GM23338 (cell line): ENCODE measurements around the gene QRFP. TPM values are rescaled to one million over a fixed set of nuclear protein-coding genes. Genes with fewer than 3 reads are reported as not detected.
"Not testable (repeated sequence)": the region's sequence is repeated elsewhere in the genome, so short reads cannot be mapped to it uniquely, and the experiment has no call there.

Experiments used
- ATAC-seq: fragments of 200-7000 bp; cut with Tn5 transposase; 3 replicates; pipeline ENCODE4 v1.9.1; 2020
- DNase-seq: peaks from one replicate; pipeline ENCODE4 v3.0.0-alpha.2; 2015; ENCODE audit warnings: low spot score
- H2AFZ ChIP-seq: fragments of 200-600 bp; sonication (generic); 2 replicates; pipeline ENCODE4 v1.8.0; 2016; ENCODE audit warnings: antibody characterized with exemption, mild to moderate bottlenecking, moderate library complexity
- H3F3A ChIP-seq: fragments of 200-600 bp; sonication (generic); replicated peaks from 2 replicates; pipeline ENCODE4 v1.8.0; 2017; ENCODE audit warnings: antibody characterized with exemption, mixed run types, low read depth
- H3K27ac ChIP-seq: fragments of 200-600 bp; sonication (generic); 2 replicates; pipeline ENCODE4 v1.6.1; 2016; ENCODE audit warnings: low read depth
- H3K27me3 ChIP-seq: fragments of 200-600 bp; sonication (generic); 2 replicates; pipeline ENCODE4 v1.8.0; 2016; ENCODE audit warnings: mild to moderate bottlenecking, mixed run types, moderate library complexity; ENCODE audit not compliant: insufficient read depth
- H3K36me3 ChIP-seq: fragments of 200-600 bp; sonication (generic); 2 replicates; pipeline ENCODE4 v1.8.0; 2016; ENCODE audit warnings: mild to moderate bottlenecking; ENCODE audit not compliant: insufficient read depth
- H3K4me1 ChIP-seq: fragments of 200-600 bp; sonication (generic); 2 replicates; pipeline ENCODE4 v1.8.0; 2016; ENCODE audit warnings: mild to moderate bottlenecking, moderate library complexity; ENCODE audit not compliant: insufficient read depth
- H3K4me2 ChIP-seq: fragments of 200-600 bp; sonication (generic); 2 replicates; pipeline ENCODE4 v1.7.1; 2017; ENCODE audit warnings: mixed run types
- H3K4me3 ChIP-seq: fragments of 200-600 bp; sonication (generic); 2 replicates; pipeline ENCODE4 v1.6.1; 2016; ENCODE audit warnings: mixed run types
- H3K79me2 ChIP-seq: fragments of 200-600 bp; sonication (generic); replicated peaks from 2 replicates; pipeline ENCODE4 v1.8.0; 2017; ENCODE audit warnings: mild to moderate bottlenecking; ENCODE audit not compliant: insufficient read depth
- H3K9me2 ChIP-seq: fragments of 200-600 bp; sonication (generic); 2 replicates; pipeline ENCODE4 v1.8.0; 2017; ENCODE audit not compliant: insufficient read depth
- H4K20me1 ChIP-seq: fragments of 200-600 bp; sonication (generic); replicated peaks from 2 replicates; pipeline ENCODE4 v1.8.0; 2017; ENCODE audit warnings: mild to moderate bottlenecking; ENCODE audit not compliant: insufficient read depth
- H3K27ac Mint-ChIP-seq: 2 replicates; pipeline ENCODE4 v1.8.0; 2020; ENCODE audit warnings: inconsistent platforms, mild to moderate bottlenecking, moderate library complexity, mixed read lengths
- H3K27me3 Mint-ChIP-seq: 3 replicates; pipeline ENCODE4 v1.8.0; 2022; ENCODE audit warnings: low read depth, mild to moderate bottlenecking, moderate library complexity, mixed read lengths, inconsistent platforms; ENCODE audit not compliant: insufficient read depth, poor library complexity
- H3K36me3 Mint-ChIP-seq: 3 replicates; pipeline ENCODE4 v1.8.0; 2021; ENCODE audit warnings: low read depth, mild to moderate bottlenecking, inconsistent platforms, moderate library complexity, mixed read lengths
- H3K4me1 Mint-ChIP-seq: 3 replicates; pipeline ENCODE4 v1.8.0; 2020; ENCODE audit warnings: mild to moderate bottlenecking, inconsistent platforms, mixed read lengths
- H3K4me3 Mint-ChIP-seq: 3 replicates; pipeline ENCODE4 v1.8.0; 2021; ENCODE audit warnings: moderate library complexity, mild to moderate bottlenecking, inconsistent platforms, mixed read lengths
- H3K9me3 Mint-ChIP-seq: 3 replicates; pipeline ENCODE4 v1.8.0; 2020; ENCODE audit warnings: moderate library complexity, mild to moderate bottlenecking, inconsistent platforms, mixed read lengths
- REST ChIP-seq: IDR thresholded peaks from one replicate; pipeline ENCODE4 v1.6.1; 2018; ENCODE audit warnings: antibody characterized with exemption; ENCODE audit not compliant: unreplicated experiment
- STAT1 ChIP-seq: IDR thresholded peaks from one replicate; pipeline ENCODE4 v1.6.1; 2016; ENCODE audit warnings: antibody characterized with exemption; ENCODE audit not compliant: unreplicated experiment
- ZNF331 ChIP-seq: fragments of 250-450 bp; sonication (Bioruptor Pico); IDR thresholded peaks from 2 replicates; pipeline ENCODE4 v1.5.0; 2020; ENCODE audit warnings: low read depth, mild to moderate bottlenecking, moderate library complexity
- polyA plus RNA-seq: library from polyadenylated mRNA; unstranded; fragments of >200 nt; fragmentation: Nextera tagmentation; extraction: Ambion mirVana; gene quantifications from 2 replicates; pipeline ENCODE4 v1.2.1, GENCODE V29; 2016
- total RNA-seq: library from RNA; depleted of rRNA; stranded (reverse); fragments of >200 nt; shearing (Covaris generic); gene quantifications from 2 replicates; pipeline ENCODE4 v1.2.3, GENCODE V29; 2014
- TF ChIP-seq, protein P1 (sequence below): fragments of 250-450 bp; sonication (Bioruptor Pico); IDR thresholded peaks from 2 replicates; pipeline ENCODE4 v1.5.0; 2020; ENCODE audit warnings: mild to moderate bottlenecking, moderate library complexity
- TF ChIP-seq, protein P2 (sequence below), 2 experiments: fragments of 200-600 bp in 1 of 2; sonication (generic) in 1 of 2; conservative IDR thresholded peaks; 2 replicates each; pipeline versions ENCODE4 v1.5.1 to v1.6.1; 2016 to 2017; ENCODE audit warnings: antibody characterized with exemption in 2 of 2, low read depth in 2 of 2, mild to moderate bottlenecking in 2 of 2, moderate library complexity in 1 of 2

The QRFP gene
- total and polyA plus RNA-seq, 2 experiments from 2014 or later, result not detected

- H3K4me1 Mint-ChIP-seq, result peaks cover 18% of the 10 kb centered on the region
- not testable (repeated sequence) for H3K27me3 Mint-ChIP-seq, H3K4me3 ChIP-seq, ATAC-seq, H3K36me3 ChIP-seq, H3F3A ChIP-seq, H3K4me3 Mint-ChIP-seq, H3K4me1 ChIP-seq, H2AFZ ChIP-seq, H3K27ac Mint-ChIP-seq, H3K27me3 ChIP-seq, H3K27ac ChIP-seq, H3K36me3 Mint-ChIP-seq, H3K9me2 ChIP-seq, DNase-seq, H3K4me2 ChIP-seq, H3K79me2 ChIP-seq, H4K20me1 ChIP-seq, H3K9me3 Mint-ChIP-seq
Observed at GRCh38 chr9:130910670-130911069, 14.1 kb upstream of the QRFP start.

- not testable (repeated sequence) for H3K9me3 Mint-ChIP-seq, H3K27me3 ChIP-seq, ATAC-seq, DNase-seq, H2AFZ ChIP-seq, H3K27me3 Mint-ChIP-seq, H4K20me1 ChIP-seq, H3F3A ChIP-seq, H3K36me3 Mint-ChIP-seq, H3K4me2 ChIP-seq, H3K4me3 Mint-ChIP-seq, H3K9me2 ChIP-seq, H3K27ac ChIP-seq, H3K27ac Mint-ChIP-seq, H3K36me3 ChIP-seq, H3K79me2 ChIP-seq, H3K4me1 ChIP-seq, H3K4me3 ChIP-seq
- H3K4me1 Mint-ChIP-seq, result peaks cover 18% of the 10 kb centered on the region
Observed at GRCh38 chr9:130910041-130910440, 13.4 kb upstream of the QRFP start.

GRCh38 chr9:130908878-130909355 is 12.3 kb upstream of the QRFP start:
- Histone ChIP-seq H2AFZ (no peak overlapping the region), H3K4me3 (no peak overlapping the region), H3F3A (no peaks in the 10 kb centered on the region), H3K27me3 (no peaks in the 10 kb centered on the region), H3K27ac (no peak overlapping the region), H3K4me1 (no peaks in the 10 kb centered on the region), H3K4me2 (no peak overlapping the region), H3K36me3 (no peaks in the 10 kb centered on the region), H3K9me2 (no peaks in the 10 kb centered on the region), H3K79me2 (no peaks in the 10 kb centered on the region), H4K20me1 (no peaks in the 10 kb centered on the region)
- Mint-ChIP-seq H3K27me3 (peaks cover 11% of the 10 kb centered on the region), H3K4me3 (no peak overlapping the region), H3K36me3 (no peaks in the 10 kb centered on the region), H3K27ac (no peak overlapping the region), H3K9me3 (no peaks in the 10 kb centered on the region), H3K4me1 (peaks cover 14% of the 10 kb centered on the region)
- peak; percentile 45 for ATAC-seq
- no peak for DNase-seq
- TF ChIP-seq, protein P1, sequence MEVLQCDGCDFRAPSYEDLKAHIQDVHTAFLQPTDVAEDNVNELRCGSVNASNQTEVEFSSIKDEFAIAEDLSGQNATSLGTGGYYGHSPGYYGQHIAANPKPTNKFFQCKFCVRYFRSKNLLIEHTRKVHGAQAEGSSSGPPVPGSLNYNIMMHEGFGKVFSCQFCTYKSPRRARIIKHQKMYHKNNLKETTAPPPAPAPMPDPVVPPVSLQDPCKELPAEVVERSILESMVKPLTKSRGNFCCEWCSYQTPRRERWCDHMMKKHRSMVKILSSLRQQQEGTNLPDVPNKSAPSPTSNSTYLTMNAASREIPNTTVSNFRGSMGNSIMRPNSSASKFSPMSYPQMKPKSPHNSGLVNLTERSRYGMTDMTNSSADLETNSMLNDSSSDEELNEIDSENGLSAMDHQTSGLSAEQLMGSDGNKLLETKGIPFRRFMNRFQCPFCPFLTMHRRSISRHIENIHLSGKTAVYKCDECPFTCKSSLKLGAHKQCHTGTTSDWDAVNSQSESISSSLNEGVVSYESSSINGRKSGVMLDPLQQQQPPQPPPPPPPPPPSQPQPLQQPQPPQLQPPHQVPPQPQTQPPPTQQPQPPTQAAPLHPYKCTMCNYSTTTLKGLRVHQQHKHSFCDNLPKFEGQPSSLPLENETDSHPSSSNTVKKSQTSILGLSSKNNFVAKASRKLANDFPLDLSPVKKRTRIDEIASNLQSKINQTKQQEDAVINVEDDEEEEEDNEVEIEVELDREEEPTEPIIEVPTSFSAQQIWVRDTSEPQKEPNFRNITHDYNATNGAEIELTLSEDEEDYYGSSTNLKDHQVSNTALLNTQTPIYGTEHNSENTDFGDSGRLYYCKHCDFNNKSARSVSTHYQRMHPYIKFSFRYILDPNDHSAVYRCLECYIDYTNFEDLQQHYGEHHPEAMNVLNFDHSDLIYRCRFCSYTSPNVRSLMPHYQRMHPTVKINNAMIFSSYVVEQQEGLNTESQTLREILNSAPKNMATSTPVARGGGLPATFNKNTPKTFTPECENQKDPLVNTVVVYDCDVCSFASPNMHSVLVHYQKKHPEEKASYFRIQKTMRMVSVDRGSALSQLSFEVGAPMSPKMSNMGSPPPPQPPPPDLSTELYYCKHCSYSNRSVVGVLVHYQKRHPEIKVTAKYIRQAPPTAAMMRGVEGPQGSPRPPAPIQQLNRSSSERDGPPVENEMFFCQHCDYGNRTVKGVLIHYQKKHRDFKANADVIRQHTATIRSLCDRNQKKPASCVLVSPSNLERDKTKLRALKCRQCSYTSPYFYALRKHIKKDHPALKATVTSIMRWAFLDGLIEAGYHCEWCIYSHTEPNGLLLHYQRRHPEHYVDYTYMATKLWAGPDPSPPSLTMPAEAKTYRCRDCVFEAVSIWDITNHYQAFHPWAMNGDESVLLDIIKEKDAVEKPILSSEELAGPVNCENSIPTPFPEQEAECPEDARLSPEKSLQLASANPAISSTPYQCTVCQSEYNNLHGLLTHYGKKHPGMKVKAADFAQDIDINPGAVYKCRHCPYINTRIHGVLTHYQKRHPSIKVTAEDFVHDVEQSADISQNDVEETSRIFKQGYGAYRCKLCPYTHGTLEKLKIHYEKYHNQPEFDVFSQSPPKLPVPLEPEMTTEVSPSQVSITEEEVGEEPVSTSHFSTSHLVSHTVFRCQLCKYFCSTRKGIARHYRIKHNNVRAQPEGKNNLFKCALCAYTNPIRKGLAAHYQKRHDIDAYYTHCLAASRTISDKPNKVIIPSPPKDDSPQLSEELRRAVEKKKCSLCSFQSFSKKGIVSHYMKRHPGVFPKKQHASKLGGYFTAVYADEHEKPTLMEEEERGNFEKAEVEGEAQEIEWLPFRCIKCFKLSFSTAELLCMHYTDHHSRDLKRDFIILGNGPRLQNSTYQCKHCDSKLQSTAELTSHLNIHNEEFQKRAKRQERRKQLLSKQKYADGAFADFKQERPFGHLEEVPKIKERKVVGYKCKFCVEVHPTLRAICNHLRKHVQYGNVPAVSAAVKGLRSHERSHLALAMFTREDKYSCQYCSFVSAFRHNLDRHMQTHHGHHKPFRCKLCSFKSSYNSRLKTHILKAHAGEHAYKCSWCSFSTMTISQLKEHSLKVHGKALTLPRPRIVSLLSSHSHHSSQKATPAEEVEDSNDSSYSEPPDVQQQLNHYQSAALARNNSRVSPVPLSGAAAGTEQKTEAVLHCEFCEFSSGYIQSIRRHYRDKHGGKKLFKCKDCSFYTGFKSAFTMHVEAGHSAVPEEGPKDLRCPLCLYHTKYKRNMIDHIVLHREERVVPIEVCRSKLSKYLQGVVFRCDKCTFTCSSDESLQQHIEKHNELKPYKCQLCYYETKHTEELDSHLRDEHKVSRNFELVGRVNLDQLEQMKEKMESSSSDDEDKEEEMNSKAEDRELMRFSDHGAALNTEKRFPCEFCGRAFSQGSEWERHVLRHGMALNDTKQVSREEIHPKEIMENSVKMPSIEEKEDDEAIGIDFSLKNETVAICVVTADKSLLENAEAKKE, result no peak
- TF ChIP-seq ZNF331 (CRISPR knock-in tag), result no peak
- TF ChIP-seq STAT1, result no peak
- TF ChIP-seq REST, result no peak
- TF ChIP-seq, protein P2, sequence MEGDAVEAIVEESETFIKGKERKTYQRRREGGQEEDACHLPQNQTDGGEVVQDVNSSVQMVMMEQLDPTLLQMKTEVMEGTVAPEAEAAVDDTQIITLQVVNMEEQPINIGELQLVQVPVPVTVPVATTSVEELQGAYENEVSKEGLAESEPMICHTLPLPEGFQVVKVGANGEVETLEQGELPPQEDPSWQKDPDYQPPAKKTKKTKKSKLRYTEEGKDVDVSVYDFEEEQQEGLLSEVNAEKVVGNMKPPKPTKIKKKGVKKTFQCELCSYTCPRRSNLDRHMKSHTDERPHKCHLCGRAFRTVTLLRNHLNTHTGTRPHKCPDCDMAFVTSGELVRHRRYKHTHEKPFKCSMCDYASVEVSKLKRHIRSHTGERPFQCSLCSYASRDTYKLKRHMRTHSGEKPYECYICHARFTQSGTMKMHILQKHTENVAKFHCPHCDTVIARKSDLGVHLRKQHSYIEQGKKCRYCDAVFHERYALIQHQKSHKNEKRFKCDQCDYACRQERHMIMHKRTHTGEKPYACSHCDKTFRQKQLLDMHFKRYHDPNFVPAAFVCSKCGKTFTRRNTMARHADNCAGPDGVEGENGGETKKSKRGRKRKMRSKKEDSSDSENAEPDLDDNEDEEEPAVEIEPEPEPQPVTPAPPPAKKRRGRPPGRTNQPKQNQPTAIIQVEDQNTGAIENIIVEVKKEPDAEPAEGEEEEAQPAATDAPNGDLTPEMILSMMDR (conservative IDR thresholded peaks at IDR 0.05; ENCODE audit: low read depth in 2 of 2), result no peak
